BE2C (cell line): ENCODE measurements around the gene PKNOX1.
"Not testable (repeated sequence)": the region's sequence is repeated elsewhere in the genome, so short reads cannot be mapped to it uniquely, and the experiment has no call there.

Experiments used
- DNase-seq: peaks from one replicate; pipeline ENCODE4 v3.0.0-alpha.2; 2020
- H3K27me3 ChIP-seq: fragments of 250-450 bp; sonication (Bioruptor Pico); 2 replicates; pipeline ENCODE4 v1.5.1; 2020; ENCODE audit warnings: mild to moderate bottlenecking
- H3K36me3 ChIP-seq: fragments of 250-450 bp; sonication (Bioruptor Pico); 2 replicates; pipeline ENCODE4 v1.5.1; 2020; ENCODE audit warnings: mild to moderate bottlenecking
- H3K4me1 ChIP-seq: fragments of 250-450 bp; sonication (Bioruptor Pico); 2 replicates; pipeline ENCODE4 v1.5.1; 2020
- H3K4me3 ChIP-seq: 2 replicates; pipeline ENCODE4 v1.5.1; 2011; ENCODE audit warnings: low read depth, low read length
- H3K9me3 ChIP-seq: fragments of 250-450 bp; sonication (Bioruptor Pico); 2 replicates; pipeline ENCODE4 v1.5.1; 2020
- CTCF ChIP-seq: IDR thresholded peaks from 2 replicates; pipeline ENCODE4 v1.5.1; 2012; ENCODE audit warnings: mild to moderate bottlenecking, low read depth, low read length

PKNOX1 gene

DNA sequence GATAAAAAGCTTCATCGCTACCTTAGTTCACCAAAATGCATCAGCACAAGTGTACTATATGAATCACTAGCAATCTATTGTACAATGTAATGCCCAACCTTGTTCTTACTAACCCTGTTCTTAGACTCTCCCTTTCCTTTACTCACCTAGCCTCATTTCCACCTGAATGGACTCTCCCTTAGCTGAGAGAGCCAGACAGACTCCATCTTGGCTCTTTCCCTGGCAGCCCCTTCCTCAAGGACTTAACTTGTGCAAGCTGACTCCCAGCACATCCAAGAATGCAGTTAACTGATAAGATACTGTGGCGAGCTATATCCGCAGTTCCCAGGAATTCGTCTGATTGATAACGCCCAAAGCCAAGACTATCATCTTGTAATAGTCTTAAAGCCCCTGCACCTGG is 38.0 kb upstream of the PKNOX1 start:
- not testable (repeated sequence) for H3K9me3 ChIP-seq, H3K4me3 ChIP-seq, H3K27me3 ChIP-seq, DNase-seq, H3K36me3 ChIP-seq, H3K4me1 ChIP-seq

GRCh38 chr21:42937034-42937940 is 37.1 kb upstream of the PKNOX1 start:
- not testable (repeated sequence) for DNase-seq, H3K4me3 ChIP-seq, H3K9me3 ChIP-seq, H3K36me3 ChIP-seq, H3K4me1 ChIP-seq, H3K27me3 ChIP-seq

DNA sequence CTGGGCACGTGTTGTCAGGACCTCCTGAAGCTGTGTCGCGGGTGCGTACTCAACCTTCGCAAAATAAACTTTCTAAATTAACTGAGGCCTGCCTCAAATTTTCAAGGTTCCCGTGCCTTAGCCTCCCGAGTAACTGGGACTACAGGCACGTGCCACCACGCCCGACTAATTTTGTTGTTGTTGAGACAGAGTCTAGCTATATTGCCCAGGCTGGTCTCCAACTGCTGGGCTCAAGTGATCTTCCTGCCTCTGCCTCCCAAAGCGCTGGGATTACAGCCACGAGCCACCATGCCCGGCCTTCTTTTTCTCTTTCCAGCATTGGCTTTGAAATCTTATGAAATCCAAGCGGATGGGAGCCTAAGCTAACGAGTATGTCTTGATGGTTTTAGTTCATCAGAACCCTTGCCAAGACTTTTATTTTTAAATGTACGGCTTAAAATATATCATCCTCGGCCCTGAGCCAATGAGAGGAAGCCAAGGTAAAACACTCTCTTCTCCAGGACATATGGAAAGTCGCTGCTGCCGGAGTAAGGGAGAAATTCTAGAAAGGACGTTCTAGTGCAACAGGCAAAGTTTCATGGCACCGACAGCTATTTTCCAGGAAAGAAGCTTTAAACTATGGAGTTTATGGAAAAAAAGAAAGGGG is 36.3 kb upstream of the PKNOX1 start:
- TF ChIP-seq CTCF, result no peak
- Histone ChIP-seq H3K9me3 (no peaks in the 10 kb centered on the region), H3K4me3 (no peak overlapping the region), H3K27me3 (no peaks in the 10 kb centered on the region), H3K36me3 (no peaks in the 10 kb centered on the region), H3K4me1 (no peaks in the 10 kb centered on the region)
- DNase-seq, result no peak

DNA sequence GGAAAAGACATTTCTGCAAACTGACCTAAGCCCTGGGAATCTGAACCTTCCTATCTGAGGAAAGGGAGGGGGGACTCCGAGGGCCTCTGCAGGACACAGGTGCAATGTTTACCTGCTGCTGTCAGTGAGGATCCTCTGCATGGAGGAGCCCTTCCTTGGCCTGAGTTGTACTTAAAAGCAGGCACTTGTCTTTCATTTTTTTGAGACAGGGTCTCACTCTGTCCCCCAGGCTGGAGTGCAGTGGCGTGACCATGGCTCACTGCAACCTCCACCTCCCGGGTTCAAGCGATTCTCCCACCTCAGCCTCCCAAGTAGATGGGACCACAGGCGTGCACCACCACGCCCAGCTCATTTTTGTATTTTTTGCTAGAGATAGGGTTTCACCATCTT is 35.8 kb upstream of the PKNOX1 start:
- not testable (repeated sequence) for H3K36me3 ChIP-seq, H3K9me3 ChIP-seq, H3K27me3 ChIP-seq, H3K4me3 ChIP-seq, DNase-seq, H3K4me1 ChIP-seq

DNA sequence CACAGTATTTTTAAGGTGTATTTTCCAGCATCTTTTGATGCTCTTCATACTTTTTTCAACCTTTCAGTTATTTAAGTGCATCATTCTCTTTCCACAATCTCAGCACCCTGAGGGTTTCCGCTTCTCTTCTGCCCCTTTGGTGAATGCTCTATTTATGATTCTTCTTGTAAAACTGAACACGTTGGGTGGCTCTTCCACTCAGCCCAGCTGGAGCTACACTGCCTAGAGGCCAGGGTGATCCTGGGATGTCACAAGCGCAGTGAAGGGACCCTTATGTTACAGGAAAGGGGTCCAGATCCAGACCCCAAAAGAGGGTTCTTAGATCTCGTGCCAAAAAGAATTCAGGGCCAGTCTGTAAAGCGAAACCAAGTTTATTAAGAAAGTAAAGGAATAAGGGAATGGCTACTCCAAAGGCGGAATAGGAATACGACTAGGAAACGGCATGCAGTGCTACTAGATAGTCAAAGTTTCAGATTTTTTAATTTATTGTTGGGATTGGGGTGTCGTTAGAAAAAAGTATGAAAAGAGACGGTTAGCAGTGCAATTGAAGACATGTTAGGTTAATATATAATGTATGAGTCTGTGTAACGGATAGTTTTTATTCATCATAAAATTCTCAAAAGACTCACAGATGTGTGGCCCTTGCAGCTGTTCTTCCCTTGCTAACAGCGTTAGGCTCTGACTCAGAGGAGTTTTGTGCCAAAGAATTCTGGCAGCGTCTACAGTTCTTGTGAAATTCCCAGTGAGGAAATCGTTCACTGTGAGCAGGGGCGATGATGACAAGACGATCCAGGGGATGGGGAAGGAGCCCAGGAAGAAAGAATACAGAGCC is 34.6 kb upstream of the PKNOX1 start:
- no peak for DNase-seq
- H3K4me1 ChIP-seq, result no peaks in the 10 kb centered on the region
- no peaks in the 10 kb centered on the region for H3K27me3 ChIP-seq
- H3K36me3 ChIP-seq, result no peaks in the 10 kb centered on the region
- no peaks in the 10 kb centered on the region for H3K9me3 ChIP-seq
- no peak for TF ChIP-seq CTCF
- no peak overlapping the region for H3K4me3 ChIP-seq

DNA sequence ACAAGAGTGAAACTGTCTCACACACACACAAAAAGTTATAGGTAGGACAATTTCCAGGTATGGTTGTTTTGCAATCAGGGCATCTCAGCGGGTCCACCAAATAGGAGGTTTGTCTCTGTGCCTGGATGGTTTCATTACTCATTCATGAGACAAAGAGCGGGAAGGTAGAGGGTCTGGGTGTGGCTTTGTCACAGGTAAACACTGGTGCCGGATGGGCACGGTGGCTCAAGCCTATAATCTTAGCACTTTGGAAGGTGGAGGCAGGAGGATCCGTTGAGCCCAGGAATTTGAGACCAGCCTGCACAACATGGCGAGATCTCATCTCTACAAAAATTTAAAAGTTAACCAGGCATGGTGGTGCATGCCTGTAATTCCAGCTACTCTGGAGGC is 32.7 kb upstream of the PKNOX1 start:
- H3K27me3 ChIP-seq, result no peaks in the 10 kb centered on the region
- H3K4me1 ChIP-seq, result no peaks in the 10 kb centered on the region
- H3K4me3 ChIP-seq, result no peak overlapping the region
- H3K9me3 ChIP-seq, result no peaks in the 10 kb centered on the region
- no peak for DNase-seq
- H3K36me3 ChIP-seq, result no peaks in the 10 kb centered on the region
- TF ChIP-seq CTCF, result no peak

- H3K4me3 ChIP-seq, result no peak overlapping the region
- TF ChIP-seq CTCF, result no peak
- no peaks in the 10 kb centered on the region for H3K27me3 ChIP-seq
- H3K4me1 ChIP-seq, result no peaks in the 10 kb centered on the region
- DNase-seq, result no peak
- H3K36me3 ChIP-seq, result no peaks in the 10 kb centered on the region
- no peaks in the 10 kb centered on the region for H3K9me3 ChIP-seq
These were observed 32.1 kb upstream of the PKNOX1 start for GRCh38 chr21:42942244-42942643.

GRCh38 chr21:42949094-42949755 is 25.1 kb upstream of the PKNOX1 start:
- not testable (repeated sequence) for DNase-seq, H3K4me3 ChIP-seq

GRCh38 chr21:42951193-42951592 is 23.2 kb upstream of the PKNOX1 start:
- not testable (repeated sequence) for DNase-seq

More at GRCh38 chr21:42949094-42949755, 25.1 kb upstream of the PKNOX1 start:
- H3K36me3 ChIP-seq, H3K9me3 ChIP-seq, H3K27me3 ChIP-seq, H3K4me1 ChIP-seq: not testable (repeated sequence)

More at GRCh38 chr21:42951193-42951592, 23.2 kb upstream of the PKNOX1 start:
- H3K36me3 ChIP-seq, H3K4me1 ChIP-seq, H3K4me3 ChIP-seq, H3K27me3 ChIP-seq, H3K9me3 ChIP-seq: not testable (repeated sequence)
